TTC549 (cell line): Measurements from ENCODE around the gene GNL1.
A peak's percentile ranks its signal among the peaks of the same experiment; 100 is the strongest.
"Not testable (repeated sequence)": the region's sequence is repeated elsewhere in the genome, so short reads cannot be mapped to it uniquely, and the experiment has no call there.

Experiments
- FAIRE-seq: peaks from 2 replicates; lab custom pipeline; 2012; peaks lifted over from hg19 to GRCh38; lab: Jason Lieb, UNC

GNL1 gene

GRCh38 chr6:30556066-30556905 is at the start of gene GNL1:
TSS of gene GNL1 (minus strand) at chr6:30556489. CDS start at chr6:30556203, 286 bp downstream.
- FAIRE-seq, result no peak

GRCh38 chr6:30603961-30604360 is 47.7 kb upstream of the GNL1 start:
- FAIRE-seq, result no peak

- no peak for FAIRE-seq
Measured at GRCh38 chr6:30601815-30602641, 45.7 kb upstream of the GNL1 start.

- no peak for FAIRE-seq
Measured at GRCh38 chr6:30601436-30601814, 45.1 kb upstream of the GNL1 start.

GRCh38 chr6:30600451-30600961 is 44.2 kb upstream of the GNL1 start:
- FAIRE-seq, result no peak

- no peak for FAIRE-seq
Measured at GRCh38 chr6:30599625-30600324, 43.5 kb upstream of the GNL1 start.

GRCh38 chr6:30598912-30599624 is 42.8 kb upstream of the GNL1 start:
- no peak for FAIRE-seq

- FAIRE-seq, result not testable (repeated sequence)
Measured at GRCh38 chr6:30597315-30598144, 41.2 kb upstream of the GNL1 start.

- no peak for FAIRE-seq
Measured at GRCh38 chr6:30592287-30592686, 36.0 kb upstream of the GNL1 start.

- no peak for FAIRE-seq
Measured at GRCh38 chr6:30591008-30591407, 34.7 kb upstream of the GNL1 start.

GRCh38 chr6:30590509-30590908 is 34.2 kb upstream of the GNL1 start:
- no peak for FAIRE-seq

GRCh38 chr6:30589754-30590358 is 33.6 kb upstream of the GNL1 start:
- no peak for FAIRE-seq

- no peak for FAIRE-seq
Measured at GRCh38 chr6:30583921-30584320, 27.6 kb upstream of the GNL1 start.

- no peak for FAIRE-seq
Measured at GRCh38 chr6:30578051-30578450, 21.8 kb upstream of the GNL1 start.

- FAIRE-seq, result no peak
Measured at GRCh38 chr6:30573113-30573512, 16.8 kb upstream of the GNL1 start.

GRCh38 chr6:30572148-30572547 is 15.9 kb upstream of the GNL1 start:
- FAIRE-seq, result no peak

GRCh38 chr6:30571762-30572082 is 15.4 kb upstream of the GNL1 start:
- no peak for FAIRE-seq

GRCh38 chr6:30571075-30571761 is 14.9 kb upstream of the GNL1 start, which contains the start of gene ABCF1:
TSS of gene ABCF1 (plus strand) at chr6:30571442. CDS start at chr6:30571488, 46 bp downstream.
- FAIRE-seq, result peak; percentile 71

GRCh38 chr6:30570740-30571074 is 14.4 kb upstream of the GNL1 start:
- no peak for FAIRE-seq

GRCh38 chr6:30570263-30570662 is 14.0 kb upstream of the GNL1 start:
- FAIRE-seq, result no peak
